Natural killer cell (primary cell): ENCODE results near the gene GNG8. TPM values are rescaled to one million over a fixed set of nuclear protein-coding genes. Genes with fewer than 3 reads are reported as not detected.

Experiments
- ATAC-seq, 3 donors: fragments of 150-1000 bp in 2 of 3; fragments of 200-7000 bp in 1 of 3; cut with Tn5 transposase; 1 replicate in 1 of 3; 2 replicates in 2 of 3; pipeline ENCODE4 v1.10.0; 2021; ENCODE audit warnings: mild to moderate bottlenecking in 2 of 3, moderate library complexity in 2 of 3
- DNase-seq, 2 donors: peaks; one replicate each; pipeline versions ENCODE4 v3.0.0 to v3.0.0-alpha.2; 2013 to 2021; ENCODE audit warnings: mixed read lengths in 1 of 2
- H3K27ac ChIP-seq: one replicate; pipeline ENCODE4 v1.5.1; 2013; ENCODE audit warnings: mild to moderate bottlenecking, low read length
- H3K27me3 ChIP-seq: one replicate; pipeline ENCODE4 v1.6.1; 2013; ENCODE audit warnings: low read length; ENCODE audit not compliant: control insufficient read depth, insufficient read depth
- H3K36me3 ChIP-seq: one replicate; pipeline ENCODE4 v1.6.1; 2013; ENCODE audit warnings: low read length; ENCODE audit not compliant: control insufficient read depth, insufficient read depth
- H3K4me1 ChIP-seq: one replicate; pipeline ENCODE4 v1.6.1; 2013; ENCODE audit warnings: low read length; ENCODE audit not compliant: control insufficient read depth, insufficient read depth
- H3K4me3 ChIP-seq: one replicate; pipeline ENCODE4 v1.5.1; 2013; ENCODE audit warnings: low read length
- H3K9me3 ChIP-seq: one replicate; pipeline ENCODE4 v1.6.1; 2013; ENCODE audit warnings: low read length; ENCODE audit not compliant: control insufficient read depth, insufficient read depth
- H3K27ac Mint-ChIP-seq, 2 donors: one replicate each; pipeline ENCODE4 v1.8.0; 2022; ENCODE audit warnings: mild to moderate bottlenecking in 2 of 2, mixed read lengths in 2 of 2, moderate library complexity in 1 of 2
- H3K27me3 Mint-ChIP-seq, 2 donors: one replicate each; pipeline ENCODE4 v1.8.0; 2022; ENCODE audit warnings: low read depth in 2 of 2, mixed read lengths in 2 of 2
- H3K36me3 Mint-ChIP-seq: one replicate; pipeline ENCODE4 v1.8.0; 2022; ENCODE audit warnings: mixed read lengths
- H3K4me1 Mint-ChIP-seq, 2 donors: one replicate each; pipeline ENCODE4 v1.8.0; 2022; ENCODE audit warnings: mixed read lengths in 2 of 2
- H3K4me3 Mint-ChIP-seq: one replicate; pipeline ENCODE4 v1.8.0; 2022; ENCODE audit warnings: mild to moderate bottlenecking, moderate library complexity, mixed read lengths
- H3K9me3 Mint-ChIP-seq, 2 donors: one replicate each; pipeline ENCODE4 v1.8.0; 2022; ENCODE audit warnings: mixed read lengths in 2 of 2
- CTCF ChIP-seq: fragments of 200-600 bp; IDR thresholded peaks from one replicate; pipeline ENCODE4 v1.8.0; 2022; ENCODE audit warnings: antibody characterized with exemption
- WGBS: methylation state at CpG from one replicate; pipeline ENCODE4 v1.1.7; 2013; ENCODE audit warnings: missing lambda C conversion rate; ENCODE audit not compliant: insufficient coverage; 5-methylcytosine and 5-hydroxymethylcytosine counted together
- intact Hi-C: fragments of 100-400 bp; cut with micrococcal nuclease; formaldehyde crosslinking; loops from one replicate; pipeline ENCODE4 v1.14.2; 2022
- total RNA-seq, 4 donors: library from RNA; stranded (reverse); fragments of 120-200 nt in 1 of 4; gene quantifications; one replicate each; pipeline versions ENCODE4 v1.2.3 to v1.2.4, GENCODE V29; 2013 to 2022

Gene GNG8
- total RNA-seq, 3 donors from 2014 or later (not counting 1 experiment from before 2014, with no cell fraction given) = not detected

- DNase-seq = no peak
- Mint-ChIP-seq H3K36me3 (peaks cover 22% of the 10 kb centered on the region), H3K4me1 (peaks cover 33 to 35% of the 10 kb centered on the region in 2 donors), H3K4me3 (no peak overlapping the region), H3K9me3 (no peaks in the 10 kb centered on the region), H3K27me3 (no peaks in the 10 kb centered on the region), H3K27ac (no peak overlapping the region)
- H3K36me3 ChIP-seq = peaks cover 47% of the 10 kb centered on the region
- no peak overlapping the region for H3K27ac ChIP-seq
- intact Hi-C loops = no loop called here
- WGBS = 96% methylated on average over 9 of the region's 9 CpGs
- no peak for ATAC-seq
- no peak for TF ChIP-seq CTCF
- H3K9me3 ChIP-seq = no peaks in the 10 kb centered on the region
- H3K4me1 ChIP-seq = peaks cover 34% of the 10 kb centered on the region
- no peaks in the 10 kb centered on the region for H3K27me3 ChIP-seq
- H3K4me3 ChIP-seq = no peak overlapping the region
These were observed 27.8 kb downstream of the GNG8 start for GRCh38 chr19:46608178-46608577.

GRCh38 chr19:46607448-46607841, 28.6 kb downstream of the GNG8 start:
- peaks cover 22% of the 10 kb centered on the region for H3K36me3 Mint-ChIP-seq
- Histone ChIP-seq H3K36me3 (peaks cover 47% of the 10 kb centered on the region), H3K4me1 (peaks cover 38% of the 10 kb centered on the region), H3K4me3 (no peak overlapping the region), H3K9me3 (no peaks in the 10 kb centered on the region), H3K27me3 (no peaks in the 10 kb centered on the region), H3K27ac (no peak overlapping the region)
- no peak for TF ChIP-seq CTCF
- peak overlapping the region in 1 of 2 donors; percentile 22 for H3K27ac Mint-ChIP-seq
- H3K4me1 Mint-ChIP-seq = peaks cover 39 to 42% of the 10 kb centered on the region in 2 donors
- no peaks in the 10 kb centered on the region for H3K9me3 Mint-ChIP-seq
- WGBS = 96% methylated on average over 12 of the region's 12 CpGs
- DNase-seq = no peak
- no peak for ATAC-seq
- no peaks in the 10 kb centered on the region for H3K27me3 Mint-ChIP-seq
- H3K4me3 Mint-ChIP-seq = no peak overlapping the region
- intact Hi-C loops = no loop called here

- DNase-seq (no peak), ATAC-seq (no peak)
- H3K27me3 Mint-ChIP-seq = no peaks in the 10 kb centered on the region
- WGBS = 95% methylated on average over 12 of the region's 12 CpGs
- Histone ChIP-seq H3K4me3 (no peak overlapping the region), H3K4me1 (peaks cover 38% of the 10 kb centered on the region), H3K27me3 (no peaks in the 10 kb centered on the region), H3K36me3 (peaks cover 47% of the 10 kb centered on the region), H3K9me3 (no peaks in the 10 kb centered on the region), H3K27ac (no peak overlapping the region)
- no peak overlapping the region for H3K4me3 Mint-ChIP-seq
- intact Hi-C loops = no loop called here
- peak overlapping the region; percentile 22 to 53 for H3K27ac Mint-ChIP-seq
- no peak for TF ChIP-seq CTCF
- peaks cover 39 to 42% of the 10 kb centered on the region in 2 donors for H3K4me1 Mint-ChIP-seq
- H3K36me3 Mint-ChIP-seq = peaks cover 22% of the 10 kb centered on the region
- no peaks in the 10 kb centered on the region for H3K9me3 Mint-ChIP-seq
These were observed 29.1 kb downstream of the GNG8 start for GRCh38 chr19:46606681-46607447.
